GM21515 (cell line): ENCODE data around the gene CNN3.
"Not testable (repeated sequence)": the region's sequence is repeated elsewhere in the genome, so short reads cannot be mapped to it uniquely, and the experiment has no call there.

Source experiments
- ATAC-seq: cut with Tn5 transposase; IDR thresholded peaks from one replicate; pipeline ENCODE4 v1.9.1; 2021; ENCODE audit not compliant: unreplicated experiment

The CNN3 gene

GRCh38 chr1:94949681-94950661 lies 23.1 kb upstream of the CNN3 start:
- ATAC-seq, result no peak

- ATAC-seq, result no peak
Measured at GRCh38 chr1:94947437-94947836, 20.5 kb upstream of the CNN3 start.

DNA sequence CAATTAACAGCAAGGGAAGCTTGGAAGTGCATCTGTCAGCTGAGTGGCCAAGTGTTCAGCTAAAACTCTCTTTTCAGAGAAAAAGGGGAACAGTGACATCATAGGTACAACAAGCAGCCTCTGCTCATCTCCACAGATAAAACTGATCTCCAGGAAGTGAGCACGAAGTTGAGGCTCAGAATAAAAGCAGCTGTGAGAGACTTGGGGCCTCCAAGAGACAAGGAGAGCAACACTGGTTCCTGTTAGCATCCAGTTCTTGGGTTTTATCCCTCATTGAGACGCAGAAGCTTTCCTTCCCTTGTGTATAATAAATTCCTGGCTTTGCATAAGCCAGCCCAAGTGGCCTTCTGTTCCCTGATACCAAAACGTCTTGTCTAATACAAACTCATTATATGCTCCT lies 20.0 kb upstream of the CNN3 start:
- ATAC-seq, result no peak

DNA sequence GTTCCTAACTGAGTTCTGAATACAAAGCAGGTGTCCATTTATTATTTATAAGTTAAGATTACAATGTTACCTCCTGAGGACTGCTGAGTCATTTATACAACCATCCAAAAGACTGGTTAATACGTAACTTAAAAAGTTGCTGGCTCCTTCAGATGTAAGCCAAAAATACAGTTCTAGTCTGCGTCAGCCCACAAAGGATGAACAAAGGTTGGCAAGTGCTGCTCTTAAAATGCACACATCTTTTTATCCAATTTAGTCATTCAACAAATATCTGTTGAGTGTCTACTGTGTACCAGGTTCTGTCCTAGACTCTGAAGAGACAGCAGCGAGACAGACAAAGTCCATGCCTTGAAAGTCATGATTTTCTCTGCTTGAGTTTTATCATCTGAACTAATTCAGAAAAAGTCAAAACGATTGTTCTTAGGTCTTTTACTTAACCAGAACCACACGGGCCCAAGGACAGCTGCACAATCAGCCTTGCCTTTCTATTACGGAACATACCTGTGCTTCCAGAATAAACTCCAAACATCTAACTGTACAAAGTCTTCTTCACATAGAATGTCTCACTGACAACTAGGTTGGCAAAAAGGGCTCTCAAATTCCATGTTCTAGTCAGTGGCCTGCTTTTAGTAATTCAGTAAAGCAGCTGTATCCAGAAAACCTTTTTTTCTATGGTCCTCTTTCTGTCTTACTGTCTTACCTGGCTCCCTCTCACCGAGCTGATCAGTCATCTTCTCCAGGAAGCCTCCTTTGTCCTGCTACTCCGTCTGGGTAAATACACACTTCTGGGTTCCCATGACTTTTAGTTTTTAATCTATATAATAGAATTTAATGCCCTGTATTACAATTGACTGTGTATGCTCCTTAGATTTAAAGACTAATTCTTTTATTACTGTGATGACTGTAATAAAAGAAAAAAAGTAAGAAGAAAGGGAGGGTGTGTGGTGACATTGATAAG lies 15.5 kb upstream of the CNN3 start:
- ATAC-seq, result no peak

DNA sequence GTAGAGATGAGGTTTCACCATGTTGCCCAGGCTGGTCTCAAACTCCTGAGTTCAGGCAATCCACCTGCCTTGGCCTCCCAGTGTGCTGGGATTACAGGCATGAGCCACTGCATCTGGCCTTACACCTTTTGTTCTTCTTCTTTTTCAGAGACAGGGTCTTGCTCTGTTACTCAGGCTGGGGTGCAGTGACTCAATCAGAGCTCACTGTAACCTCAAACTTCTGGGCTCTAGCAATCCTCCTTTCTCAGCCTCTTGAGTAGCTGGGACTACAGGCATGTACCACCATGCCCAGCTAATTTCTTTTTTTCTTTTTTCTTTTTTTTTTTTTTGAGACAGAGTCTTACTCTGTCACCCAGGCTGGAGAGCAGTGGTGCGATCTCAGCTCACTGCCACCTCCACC lies 14.6 kb upstream of the CNN3 start:
- not testable (repeated sequence) for ATAC-seq

DNA sequence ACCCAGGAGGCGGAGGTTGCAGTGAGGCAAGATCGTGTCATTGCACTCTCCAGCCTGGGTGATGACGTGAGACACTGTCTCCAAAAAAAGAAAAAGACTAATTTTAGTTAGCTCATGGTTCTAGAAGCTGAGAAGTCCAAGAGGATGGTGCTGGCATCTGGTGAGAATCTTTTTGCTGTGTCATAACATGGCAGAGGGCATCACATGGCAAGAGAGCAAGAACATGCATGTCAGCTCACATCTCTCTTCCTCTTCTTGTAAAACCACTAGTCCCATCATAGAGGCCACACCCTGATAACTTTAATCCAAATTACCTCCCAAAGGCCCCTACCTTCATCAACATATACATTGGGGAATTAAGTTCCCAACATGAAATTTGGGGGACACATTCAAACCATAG lies 13.8 kb upstream of the CNN3 start:
- no peak for ATAC-seq

DNA sequence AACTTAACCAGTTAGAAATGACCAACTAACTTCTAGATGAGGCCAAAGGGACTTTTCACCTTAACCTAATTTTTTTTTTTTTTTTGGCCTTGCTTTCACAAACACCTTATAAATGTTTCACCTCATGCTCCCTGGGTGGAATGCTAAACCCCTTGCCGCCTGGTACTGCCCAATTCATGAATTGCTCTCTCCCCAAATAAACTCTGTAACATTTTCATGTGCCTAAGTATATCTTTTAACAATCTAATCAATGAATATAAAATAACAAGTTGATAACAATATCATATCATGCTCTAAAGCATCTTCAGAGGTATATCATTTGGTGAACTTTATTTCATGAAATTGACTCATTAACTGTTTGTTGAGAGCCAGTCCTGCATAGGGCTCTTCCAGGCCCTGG lies 10.9 kb upstream of the CNN3 start:
- ATAC-seq, result no peak

GRCh38 chr1:94936861-94937620 lies 10.1 kb upstream of the CNN3 start:
- ATAC-seq, result no peak

- ATAC-seq, result no peak
Measured at GRCh38 chr1:94935476-94935875, 8.6 kb upstream of the CNN3 start.

- no peak for ATAC-seq
Measured at GRCh38 chr1:94935034-94935433, 8.1 kb upstream of the CNN3 start.

- ATAC-seq, result no peak
Measured at GRCh38 chr1:94934551-94934950, 7.6 kb upstream of the CNN3 start.

DNA sequence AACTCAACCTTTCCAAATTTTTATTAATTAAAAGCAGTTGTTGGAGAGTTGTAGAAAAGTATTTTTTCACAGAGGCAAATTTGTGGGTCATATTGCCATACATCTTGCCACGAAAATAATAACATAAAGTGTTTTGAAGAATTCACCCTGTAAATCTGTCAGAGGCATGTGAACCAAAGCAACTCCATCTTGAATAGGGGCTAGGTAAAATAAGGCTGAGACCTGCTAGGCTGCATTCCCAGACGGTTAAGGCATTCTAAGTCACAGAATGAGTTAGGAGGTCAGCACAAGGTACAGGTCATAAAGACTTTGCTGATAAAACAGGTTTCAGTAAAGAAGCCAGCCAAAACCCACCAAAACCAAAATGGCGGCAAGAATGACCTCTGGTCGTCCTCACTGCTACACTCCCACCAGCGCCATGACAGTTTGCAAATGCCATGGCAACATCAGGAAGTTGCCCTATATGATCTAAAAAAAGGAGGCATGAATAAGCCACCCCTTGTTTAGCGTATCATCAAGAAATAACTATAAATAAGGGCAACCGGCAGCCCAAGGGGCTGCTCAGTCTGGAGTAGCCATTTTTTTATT lies 4.4 kb upstream of the CNN3 start:
- no peak for ATAC-seq

- ATAC-seq, result no peak
Measured at GRCh38 chr1:94929351-94930217, 2.7 kb upstream of the CNN3 start.

- no peak for ATAC-seq
Measured at GRCh38 chr1:94928293-94928939, 1.5 kb upstream of the CNN3 start.

DNA sequence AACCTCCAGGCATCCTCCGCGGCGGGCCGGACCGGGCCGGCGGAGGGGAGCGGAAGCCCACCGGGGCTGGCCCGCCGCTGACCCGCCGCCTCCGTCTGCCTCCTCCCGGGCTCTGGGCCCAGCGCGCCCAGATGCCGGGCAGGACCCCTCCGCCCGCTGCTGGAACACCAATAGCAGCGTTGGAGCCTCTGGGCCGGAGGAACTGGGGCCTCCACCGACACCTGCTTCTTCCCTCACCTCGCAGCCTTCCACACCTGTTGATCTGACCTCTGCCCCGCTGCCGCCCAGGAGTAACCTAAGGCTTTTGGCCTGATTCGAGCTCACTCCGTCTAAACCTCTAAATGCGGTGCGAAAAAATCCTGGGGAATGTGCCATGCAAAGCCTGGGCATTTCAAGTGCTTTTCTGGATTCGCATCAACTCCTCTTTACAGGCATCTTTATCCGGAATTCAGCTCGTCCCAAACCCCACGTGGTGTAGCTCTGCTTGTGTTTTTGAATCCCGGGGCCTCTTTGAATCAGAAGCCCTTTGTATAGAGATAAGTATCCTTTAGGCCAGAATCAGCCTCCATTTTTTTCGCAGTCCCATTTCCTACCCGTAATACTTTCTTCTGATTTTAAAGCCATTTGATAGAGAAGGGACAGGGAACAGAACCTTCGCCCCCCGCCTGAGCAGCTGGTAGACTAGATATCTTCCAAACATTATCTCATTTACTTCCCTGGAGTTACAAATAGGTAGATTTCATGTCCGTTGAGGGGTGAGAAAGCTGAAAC lies 680 bp upstream of the CNN3 start:
- peak; percentile 11 for ATAC-seq

GRCh38 chr1:94926126-94926914 lies 590 bp downstream of the CNN3 start:
- peak; percentile 28 for ATAC-seq

DNA sequence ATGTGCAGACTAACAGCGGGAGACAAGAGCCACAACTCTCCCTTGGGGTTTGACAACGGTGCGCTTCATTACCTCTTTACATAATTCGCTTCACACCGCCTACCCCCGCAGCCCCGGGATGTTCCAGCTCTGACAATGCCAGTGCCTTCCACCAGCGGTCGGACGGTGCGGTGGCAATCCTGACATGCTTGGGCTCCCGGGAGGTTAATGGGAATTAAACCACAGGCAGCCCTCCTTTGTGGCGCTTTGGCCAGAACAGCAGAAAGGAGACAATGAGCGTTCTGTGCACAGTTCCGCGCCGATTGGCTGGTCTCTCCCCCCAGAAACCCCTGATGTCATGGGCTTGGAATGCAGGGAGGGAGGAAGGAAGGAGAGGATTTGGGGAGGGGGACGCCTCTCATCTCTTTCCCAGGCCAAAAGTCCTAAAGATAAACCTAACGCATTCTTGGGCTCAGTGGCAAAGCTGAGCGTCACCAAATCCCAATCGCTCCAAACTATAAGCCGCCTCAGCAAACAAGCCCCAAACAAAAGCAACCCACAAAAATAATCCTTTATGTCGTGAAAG lies 1.3 kb downstream of the CNN3 start:
- no peak for ATAC-seq
